NCI-H2227 (cell line): Measurements from ENCODE around the gene NLGN1.

Experiments used
- DNase-seq: peaks from one replicate; lab custom pipeline; 2025; ENCODE audit not compliant: unreplicated experiment; lab: John Stamatoyannopoulos, UW

Gene NLGN1

DNA sequence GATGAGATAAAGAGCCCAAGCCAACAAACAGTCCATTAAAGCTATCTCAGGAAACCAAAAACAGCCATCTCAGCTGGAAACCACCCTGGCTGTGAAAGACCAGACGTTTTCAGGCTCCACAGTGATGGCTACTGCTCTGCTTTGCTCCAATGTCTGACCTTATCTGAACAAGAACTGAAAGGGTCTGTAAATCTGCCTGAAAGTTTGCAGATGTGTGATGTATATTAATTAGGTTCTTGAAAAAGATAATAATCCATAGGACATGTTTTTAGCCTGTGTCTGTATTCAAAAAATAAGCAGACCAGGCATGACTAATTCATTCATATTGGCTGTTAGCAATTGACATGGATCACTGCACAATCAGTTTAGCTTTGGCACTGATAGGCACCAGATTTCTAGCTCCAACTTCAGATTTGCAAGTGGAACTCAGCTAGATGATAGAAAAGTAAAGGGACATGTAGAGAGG, 850.2 kb downstream of the NLGN1 start:
- no peak for DNase-seq

DNA sequence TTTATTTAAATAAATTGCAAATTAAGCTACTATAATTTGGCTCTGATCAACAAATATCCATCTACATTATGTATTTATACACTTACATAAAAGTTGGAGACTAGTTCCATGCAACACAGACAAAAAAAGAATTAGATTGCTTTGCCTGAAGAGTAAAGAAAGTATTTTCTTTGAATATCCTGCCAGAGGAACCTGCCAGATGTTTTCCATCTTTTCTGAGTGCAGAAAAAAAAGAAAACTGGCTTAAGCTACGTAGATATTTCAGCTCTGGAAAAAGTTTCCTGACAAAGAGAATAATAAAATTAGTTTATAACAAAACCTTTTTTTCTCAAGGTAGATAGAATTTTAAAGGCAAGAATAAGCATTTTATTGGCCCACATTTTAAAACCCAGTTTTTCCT, 854.1 kb downstream of the NLGN1 start:
- no peak for DNase-seq

DNA sequence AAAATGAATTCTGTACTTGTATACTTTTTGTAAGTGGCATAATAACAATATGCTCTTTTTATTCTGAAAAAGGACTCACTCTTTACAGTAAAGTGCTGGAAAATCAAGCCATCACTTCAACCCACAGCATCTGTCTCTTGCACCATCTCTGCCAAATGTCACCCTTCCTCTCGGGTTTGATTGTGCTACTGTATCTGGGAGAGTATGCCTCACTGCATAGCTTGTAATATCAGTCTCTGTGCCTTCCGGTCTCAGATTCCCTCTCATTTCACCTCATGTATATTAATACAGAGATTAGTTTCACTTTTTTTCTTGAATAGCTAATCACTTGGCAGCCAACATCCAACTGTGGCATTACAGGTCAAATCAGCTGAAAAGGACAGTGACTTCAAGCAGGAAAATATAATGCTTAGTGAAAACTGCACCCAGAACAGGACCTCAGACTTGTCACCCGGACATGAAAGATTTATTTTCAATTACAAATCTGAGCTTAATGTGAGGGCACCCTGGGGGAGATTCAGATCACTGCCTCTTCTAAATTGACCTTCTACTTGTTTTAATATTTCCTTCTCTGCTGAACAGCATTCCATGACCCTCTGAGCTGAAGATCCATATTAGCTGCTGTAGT, 855.8 kb downstream of the NLGN1 start:
- no peak for DNase-seq

DNA sequence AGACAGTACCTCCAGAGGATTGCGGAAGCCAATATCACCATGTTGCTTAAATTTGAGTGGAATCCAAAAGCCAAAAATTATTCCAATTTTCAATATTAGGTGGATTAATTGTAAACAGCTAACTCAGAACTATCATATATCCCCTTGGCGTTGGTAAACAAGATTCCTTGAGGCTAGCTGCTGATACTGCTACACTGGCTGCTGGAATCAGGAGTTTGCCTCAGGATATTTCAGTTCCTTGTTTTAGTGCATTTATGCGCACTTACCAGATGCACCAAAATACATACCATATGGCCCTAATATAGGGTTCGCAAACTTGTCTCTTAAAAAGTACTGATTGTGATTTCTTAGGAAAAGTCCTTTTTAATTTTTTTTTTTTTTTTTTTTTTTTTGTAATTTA, 856.4 kb downstream of the NLGN1 start:
- DNase-seq: no peak

DNA sequence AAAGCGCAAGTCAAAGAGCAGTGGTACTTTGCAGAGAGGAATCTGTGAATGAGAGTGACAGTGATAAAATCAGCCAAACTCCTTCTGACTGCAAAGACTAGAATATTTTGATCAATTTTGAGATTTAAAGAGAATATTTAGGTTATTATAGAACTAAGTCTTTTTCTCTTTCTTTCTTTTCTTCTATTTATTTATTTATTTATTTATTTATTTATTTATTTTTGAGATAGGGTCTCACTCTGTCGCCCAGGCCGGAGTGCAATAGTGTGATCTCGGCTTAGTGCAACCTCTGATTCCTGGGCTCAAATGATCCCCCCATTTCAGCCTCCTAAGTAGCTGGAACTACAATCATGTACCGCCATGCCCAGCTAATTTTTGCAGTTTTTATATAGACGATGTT, 857.9 kb downstream of the NLGN1 start:
- no peak for DNase-seq

DNA sequence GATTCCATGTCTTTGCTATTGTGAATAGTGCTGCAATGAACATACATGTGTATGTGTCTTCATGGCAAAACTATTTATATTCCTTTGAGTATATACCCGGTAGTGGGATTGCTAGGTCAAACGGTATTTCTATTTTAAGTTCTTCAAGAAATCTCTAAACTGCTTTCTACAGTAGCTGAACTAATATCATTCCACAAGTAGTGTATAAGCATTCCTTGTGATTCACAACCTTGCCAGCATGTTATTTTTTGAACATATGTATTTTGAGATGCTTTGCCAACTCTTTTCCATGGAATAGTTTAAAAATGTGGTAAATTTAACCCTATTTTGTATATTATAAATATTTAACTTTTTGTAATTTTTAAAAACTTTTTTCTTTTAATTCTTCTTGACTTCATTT, 868.9 kb downstream of the NLGN1 start:
- no peak for DNase-seq

DNA sequence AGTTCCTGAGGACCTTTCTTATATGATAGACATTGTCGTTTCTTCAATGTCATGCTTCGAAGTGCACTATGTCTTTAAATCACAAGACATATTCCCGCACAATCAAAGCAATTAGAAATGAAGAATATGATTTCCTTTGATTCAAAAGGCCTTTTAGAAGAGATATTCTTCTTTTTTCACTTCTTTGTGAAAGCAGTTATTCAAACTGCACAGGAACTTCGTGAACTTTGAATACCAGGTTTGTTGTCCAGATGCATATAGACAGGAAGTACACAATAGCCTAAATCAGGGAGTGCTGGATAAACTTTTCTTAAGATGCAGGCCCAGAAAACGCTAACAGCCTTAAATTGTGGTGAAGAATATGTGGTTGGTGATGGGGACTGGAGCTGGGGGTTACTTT, 870.5 kb downstream of the NLGN1 start:
- DNase-seq: no peak

DNA sequence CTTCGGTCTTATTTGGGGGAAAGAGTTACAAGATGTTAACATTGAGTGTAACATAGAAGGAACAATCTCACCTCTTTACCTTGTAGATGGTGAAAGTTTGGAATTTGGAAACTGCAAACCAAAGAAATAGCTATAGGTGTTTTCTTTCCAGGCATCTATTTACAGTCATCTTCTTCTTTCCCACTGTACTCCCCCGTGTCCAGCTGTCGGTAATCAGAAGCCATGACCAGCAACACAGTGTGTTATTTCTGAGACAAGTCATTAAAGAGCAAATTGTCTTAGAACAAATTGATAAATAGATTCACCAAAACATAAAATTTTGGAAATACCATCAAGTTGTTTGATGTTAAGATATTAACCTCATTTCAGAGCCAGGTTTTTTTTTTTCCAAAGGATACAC, 871.0 kb downstream of the NLGN1 start:
- no peak for DNase-seq

DNA sequence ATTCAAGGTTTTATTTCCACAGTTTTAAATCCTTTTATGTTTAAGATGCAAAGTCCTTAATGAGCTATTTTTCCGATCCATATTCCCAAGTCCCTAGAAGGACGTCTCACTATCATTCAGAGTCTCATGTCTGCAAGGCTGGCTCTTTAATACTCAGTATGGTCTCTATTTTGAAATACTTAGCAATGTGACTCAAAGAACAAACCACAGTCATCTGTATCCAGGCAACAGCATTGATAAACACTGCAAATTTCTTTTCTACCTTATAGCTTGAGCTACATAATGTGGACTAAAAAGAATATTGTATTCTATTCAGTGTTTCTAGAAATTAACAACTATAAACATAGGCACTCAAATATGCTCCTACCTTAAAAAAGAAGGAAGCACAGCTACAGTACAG, 873.3 kb downstream of the NLGN1 start:
- no peak for DNase-seq

DNA sequence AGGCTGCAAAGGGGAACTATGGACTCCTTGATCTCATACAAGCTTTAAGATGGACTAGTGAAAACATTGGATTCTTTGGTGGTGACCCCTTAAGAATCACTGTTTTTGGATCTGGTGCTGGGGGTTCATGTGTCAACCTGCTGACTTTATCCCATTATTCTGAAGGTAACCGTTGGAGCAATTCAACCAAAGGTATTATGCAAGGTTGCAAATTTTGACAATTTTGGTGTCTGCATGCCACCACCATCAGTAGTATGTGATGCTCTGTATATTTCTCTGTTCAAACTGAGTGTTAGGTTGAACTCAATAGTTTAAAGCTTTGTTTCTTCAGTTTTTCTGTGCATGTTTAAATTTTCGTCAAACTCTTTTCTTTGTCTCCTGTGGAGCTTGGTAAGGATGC, 877.8 kb downstream of the NLGN1 start:
- DNase-seq: no peak

DNA sequence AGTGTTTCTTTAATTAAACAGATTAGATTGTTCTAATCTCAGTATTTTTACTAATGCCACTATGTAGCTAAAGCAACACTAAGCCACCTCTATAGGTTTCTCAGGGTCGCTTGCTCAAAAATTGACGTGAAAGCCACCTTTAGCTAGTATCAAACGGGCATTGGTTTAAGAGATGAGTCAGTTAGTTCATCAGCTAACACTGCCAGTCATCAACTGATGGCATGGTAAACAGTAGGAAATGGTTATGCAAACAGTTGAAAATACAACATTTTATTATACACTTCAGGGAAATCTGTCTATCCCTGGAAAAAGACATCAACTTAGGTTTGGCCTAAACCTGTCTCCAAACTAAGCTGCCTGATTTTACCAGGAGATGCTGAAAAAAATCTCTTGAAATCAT, 879.3 kb downstream of the NLGN1 start:
- DNase-seq: no peak

DNA sequence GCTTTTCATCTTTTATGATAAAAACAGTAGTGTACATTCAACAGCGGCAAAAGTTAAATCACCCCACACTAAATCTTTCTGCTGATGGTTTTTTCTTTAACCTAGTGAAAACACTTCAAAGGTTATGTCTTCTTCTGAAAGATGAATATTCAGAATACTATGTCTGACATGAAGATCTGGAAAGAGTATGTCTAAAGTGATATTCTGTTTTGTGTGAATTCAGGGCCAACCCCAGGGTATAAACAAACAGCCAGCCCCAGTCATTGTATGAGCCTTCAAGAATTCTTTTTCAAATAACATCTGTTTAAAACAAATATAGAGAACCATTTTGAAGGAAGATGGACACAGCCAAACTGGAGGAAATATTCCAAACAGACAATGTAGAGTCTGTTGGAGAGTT, 880.5 kb downstream of the NLGN1 start:
- no peak for DNase-seq

DNA sequence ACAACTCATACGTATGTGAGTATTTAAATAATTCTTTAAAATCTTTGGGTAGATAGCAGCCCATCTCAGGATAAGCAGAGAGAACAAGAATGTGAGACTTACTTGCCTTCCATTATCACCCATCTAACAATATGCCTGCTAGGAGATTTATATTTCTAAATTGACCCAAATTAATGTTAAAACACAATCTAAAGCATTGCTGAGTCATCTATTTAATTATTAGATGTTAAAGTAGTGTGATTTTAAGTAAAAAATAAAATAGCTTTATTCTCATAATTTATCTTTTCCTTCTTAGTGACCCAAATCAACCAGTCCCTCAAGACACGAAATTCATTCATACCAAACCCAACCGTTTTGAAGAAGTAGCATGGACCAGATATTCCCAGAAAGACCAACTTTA, 882.6 kb downstream of the NLGN1 start:
- DNase-seq: no peak

DNA sequence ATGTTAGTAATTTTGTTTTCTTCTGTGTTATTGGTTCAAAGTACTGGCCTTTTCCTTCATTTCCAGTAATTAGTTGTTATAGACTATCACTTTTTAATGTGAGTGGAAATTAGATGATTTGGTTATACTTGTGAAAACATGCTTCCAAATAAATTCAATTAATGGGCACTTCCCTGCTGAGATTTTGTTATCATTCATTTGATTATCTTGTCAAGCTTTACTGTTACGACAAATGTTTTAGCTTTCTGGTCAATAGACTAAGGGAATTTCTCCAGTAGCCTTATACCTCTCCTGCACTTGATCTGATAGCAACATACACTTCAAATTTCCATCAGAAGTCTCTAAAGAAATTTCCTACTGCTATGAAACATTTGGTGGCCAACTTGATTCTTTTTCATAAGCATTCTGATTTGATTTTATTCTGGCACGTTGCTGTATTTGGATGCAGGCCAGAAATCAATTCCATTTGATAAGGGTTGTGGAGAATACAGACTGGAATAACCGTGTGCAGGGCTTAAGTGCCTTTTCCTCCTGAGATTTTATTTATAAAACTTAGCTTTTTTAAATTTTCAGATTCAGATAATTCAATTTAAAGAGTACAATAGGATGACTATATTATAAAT, 887.8 kb downstream of the NLGN1 start:
- no peak for DNase-seq

DNA sequence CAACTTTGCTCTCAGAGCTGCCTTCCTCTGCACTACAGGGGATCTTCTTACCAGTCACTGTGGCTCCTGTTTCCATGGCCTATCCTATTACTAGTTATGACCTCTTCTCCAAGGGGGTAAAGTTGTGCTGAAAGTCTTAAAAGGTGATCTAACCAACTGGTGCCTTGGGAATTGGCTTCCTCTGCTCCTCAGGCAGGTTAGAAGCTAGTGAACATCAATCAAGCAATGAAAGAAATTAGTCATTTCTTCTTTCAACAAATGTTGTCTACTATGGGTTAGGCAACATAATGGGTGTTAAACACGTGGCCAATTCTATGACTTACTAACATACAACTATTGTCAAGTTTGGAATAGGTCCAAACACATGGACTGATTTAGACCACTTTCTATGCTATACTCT, 890.2 kb downstream of the NLGN1 start:
- DNase-seq: no peak

DNA sequence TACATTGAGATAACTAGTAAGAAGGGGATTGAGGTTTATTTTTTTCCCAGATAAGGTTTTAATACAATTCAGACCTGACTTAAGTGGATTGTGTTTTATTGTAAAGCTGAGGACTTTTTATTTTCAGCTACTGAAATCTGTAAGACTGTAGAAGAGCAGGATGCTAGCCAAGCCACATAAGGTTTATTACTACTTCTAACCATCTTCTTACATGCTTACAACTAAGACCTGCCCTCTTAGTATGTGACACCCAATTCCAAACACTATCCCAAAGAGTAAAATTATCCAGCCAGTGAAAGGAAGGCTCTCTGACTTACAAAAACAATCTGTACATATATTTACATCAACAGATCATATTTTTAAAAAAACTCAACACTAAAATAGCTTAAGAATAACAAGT, 897.1 kb downstream of the NLGN1 start:
- DNase-seq: no peak

DNA sequence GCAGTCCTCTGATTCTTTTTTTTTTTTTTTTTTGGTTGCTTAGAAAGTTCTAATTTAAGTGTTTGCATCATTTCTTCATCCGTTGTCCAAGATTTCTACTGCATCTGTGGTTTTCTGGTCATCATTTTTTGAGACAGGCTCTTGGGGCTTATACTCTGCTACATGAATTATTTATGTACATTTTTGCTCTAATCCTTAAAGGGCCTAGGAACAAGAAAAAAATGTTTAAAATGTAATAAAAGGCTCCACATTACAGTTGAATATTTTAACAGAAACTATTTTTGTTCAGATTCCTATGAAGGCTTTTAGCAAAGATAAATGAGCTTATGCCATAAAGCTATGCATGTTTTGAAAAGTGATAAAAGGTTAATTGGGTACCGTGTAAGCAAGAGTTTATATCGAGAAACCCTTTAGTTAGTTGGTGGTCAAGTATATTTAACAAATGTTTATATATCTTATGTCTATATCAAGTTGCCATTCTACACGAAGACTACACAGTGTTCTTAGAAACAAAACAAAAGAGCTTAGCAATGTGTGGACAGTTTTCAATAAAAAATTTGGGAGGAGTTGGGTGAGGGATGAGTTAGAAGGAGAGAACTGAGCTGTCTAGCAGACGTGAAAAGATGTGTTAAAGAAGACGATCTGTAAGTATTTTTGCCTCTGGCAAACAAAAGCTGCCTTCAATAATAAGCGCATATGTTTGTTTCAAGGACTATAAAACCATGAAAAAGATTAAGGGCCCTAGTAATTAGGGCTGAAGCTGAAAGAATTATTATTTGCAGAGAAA, 898.0 kb downstream of the NLGN1 start:
- no peak for DNase-seq

DNA sequence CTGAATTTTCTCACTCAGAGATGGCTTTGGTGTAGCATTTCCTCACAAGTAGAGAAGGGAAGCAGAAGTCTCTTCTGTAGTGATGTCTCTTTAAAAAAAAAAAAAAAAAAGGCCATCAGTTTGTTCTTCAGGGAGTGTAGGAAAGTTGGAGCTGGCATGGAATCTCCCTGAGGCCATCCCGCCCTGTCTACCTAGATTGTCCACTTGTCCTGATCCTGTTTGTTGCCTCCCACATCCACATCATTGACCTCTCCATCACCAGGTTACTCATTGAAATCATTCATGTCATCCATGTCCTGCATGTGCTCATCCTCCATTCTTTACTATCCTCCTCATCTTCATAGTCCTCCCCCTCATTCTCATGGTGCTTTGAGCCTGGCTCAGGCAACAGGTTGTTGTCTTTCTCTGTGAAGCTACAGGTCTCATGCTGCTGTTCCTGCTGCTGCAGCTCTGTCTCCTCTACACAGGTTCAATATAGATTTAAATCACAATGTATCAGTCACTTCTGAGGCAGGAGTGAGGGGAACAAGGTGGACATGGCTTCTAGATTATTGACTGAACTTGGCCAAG, 905.3 kb downstream of the NLGN1 start:
- no peak for DNase-seq

DNA sequence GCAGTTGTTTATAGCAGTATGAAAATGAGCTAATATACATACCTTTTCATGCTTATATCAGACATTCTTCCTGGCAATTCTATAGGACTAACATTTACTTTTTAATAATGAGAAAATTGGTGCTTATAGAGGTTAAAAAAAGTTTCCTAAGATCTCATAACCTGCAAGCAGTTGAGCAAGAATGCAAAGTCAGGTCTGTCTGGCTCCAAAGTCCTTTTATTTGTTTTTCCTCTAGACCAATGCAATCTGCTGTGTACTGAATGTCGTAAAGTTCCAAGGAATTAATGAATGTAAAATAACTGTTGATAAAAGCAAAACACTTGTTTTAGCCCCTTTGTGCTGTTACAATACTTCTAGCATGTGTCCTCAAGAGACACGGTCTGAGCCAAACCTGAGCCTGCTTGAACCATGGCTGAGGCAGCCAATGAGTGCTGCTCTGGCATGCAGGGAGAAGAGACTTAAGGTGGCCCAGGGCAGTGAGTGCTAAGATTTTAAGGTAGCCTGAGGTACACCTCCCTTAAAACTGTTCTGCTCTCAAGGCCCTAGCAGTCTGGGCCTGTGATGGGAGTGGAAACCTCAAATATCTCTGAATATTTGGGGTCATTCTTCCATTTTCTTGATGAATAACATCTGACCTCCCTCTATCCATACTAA, 906.5 kb downstream of the NLGN1 start:
- no peak for DNase-seq

DNA sequence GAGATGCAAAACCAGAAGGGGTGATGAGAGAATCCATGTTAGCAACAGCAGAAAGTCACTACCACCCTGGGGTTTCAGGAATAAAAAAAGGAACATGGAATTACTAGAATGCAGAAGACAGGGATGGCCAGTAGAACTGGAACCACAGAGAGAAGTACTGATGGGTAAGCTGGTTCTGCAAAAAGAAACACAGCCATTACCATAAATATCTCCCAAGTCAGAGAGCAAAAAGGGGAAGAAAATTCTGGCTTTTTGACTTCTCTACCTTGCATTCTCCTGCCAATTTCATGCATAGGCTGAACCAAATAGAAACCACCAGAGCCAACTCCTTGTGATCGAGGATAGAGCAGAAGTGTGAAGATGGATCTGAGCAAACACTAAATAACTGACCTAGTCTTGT, 911.2 kb downstream of the NLGN1 start:
- DNase-seq: no peak

DNA sequence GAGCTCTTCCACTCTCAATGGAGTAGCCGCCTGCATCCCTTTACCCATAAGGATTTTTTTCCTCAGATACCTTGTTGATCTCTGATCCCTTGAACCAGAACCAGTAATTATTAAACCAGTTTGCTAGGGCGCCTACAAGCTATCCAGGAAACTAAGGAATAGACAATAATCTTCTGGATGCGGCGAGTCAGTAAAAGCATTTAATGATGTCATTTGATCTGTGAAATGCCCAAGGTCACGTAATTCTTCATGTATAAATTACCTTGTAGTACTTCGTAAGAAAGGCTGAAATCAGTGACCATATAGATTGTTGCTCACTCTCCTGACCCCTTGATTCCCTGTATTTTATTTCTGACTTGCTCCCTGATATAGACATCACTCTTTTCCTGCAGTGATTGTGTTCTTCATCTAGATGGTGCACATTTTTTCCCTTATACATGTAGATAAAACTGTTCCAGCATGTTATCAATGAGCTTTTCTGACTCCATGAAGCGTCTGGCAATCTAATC, 913.0 kb downstream of the NLGN1 start:
- DNase-seq: peak; percentile 49
